Measurements from ENCODE around the gene APOO. TPM values are rescaled to one million over a fixed set of nuclear protein-coding genes. Genes with fewer than 3 reads are reported as not detected.

The APOO gene
- polyA plus RNA-seq, 2 of the 4 experiments (the other 2 are of a cell fraction) = 33.5 to 59.4 TPM

GRCh38 chrX:23792861-23793553, 114.7 kb downstream of the APOO start:
- ATAC-seq (no peak), FAIRE-seq (no peak), DNase-seq (ENCODE audit: low read depth in 1 of 2, low spot score in 1 of 2) (no peak)
- no peak for TF ChIP-seq NPAS2 (CRISPR knock-in tag; IDR thresholded peaks at IDR 0.05; ENCODE audit: borderline replicate concordance)
- TF ChIP-seq JUN (IDR thresholded peaks at IDR 0.05) = no peak
- TF ChIP-seq MAZ (IDR thresholded peaks at IDR 0.05; ENCODE audit: borderline replicate concordance, low read depth, low read length) = no peak
- TF ChIP-seq, protein P1, sequence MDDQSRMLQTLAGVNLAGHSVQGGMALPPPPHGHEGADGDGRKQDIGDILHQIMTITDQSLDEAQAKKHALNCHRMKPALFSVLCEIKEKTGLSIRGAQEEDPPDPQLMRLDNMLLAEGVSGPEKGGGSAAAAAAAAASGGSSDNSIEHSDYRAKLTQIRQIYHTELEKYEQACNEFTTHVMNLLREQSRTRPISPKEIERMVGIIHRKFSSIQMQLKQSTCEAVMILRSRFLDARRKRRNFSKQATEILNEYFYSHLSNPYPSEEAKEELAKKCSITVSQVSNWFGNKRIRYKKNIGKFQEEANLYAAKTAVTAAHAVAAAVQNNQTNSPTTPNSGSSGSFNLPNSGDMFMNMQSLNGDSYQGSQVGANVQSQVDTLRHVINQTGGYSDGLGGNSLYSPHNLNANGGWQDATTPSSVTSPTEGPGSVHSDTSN (IDR thresholded peaks at IDR 0.05) = no peak
- no peak for TF ChIP-seq REST (IDR thresholded peaks at IDR 0.05)
- TF ChIP-seq RAD21 (conservative IDR thresholded peaks at IDR 0.05 in 1 of 2, IDR thresholded peaks at IDR 0.05 in 1 of 2) = no peak
- no peak for TF ChIP-seq CBX8 (IDR thresholded peaks at IDR 0.05)
- TF ChIP-seq PHF8 (IDR thresholded peaks at IDR 0.05; ENCODE audit: borderline replicate concordance, low read depth) = no peak
- TF ChIP-seq, protein P2, sequence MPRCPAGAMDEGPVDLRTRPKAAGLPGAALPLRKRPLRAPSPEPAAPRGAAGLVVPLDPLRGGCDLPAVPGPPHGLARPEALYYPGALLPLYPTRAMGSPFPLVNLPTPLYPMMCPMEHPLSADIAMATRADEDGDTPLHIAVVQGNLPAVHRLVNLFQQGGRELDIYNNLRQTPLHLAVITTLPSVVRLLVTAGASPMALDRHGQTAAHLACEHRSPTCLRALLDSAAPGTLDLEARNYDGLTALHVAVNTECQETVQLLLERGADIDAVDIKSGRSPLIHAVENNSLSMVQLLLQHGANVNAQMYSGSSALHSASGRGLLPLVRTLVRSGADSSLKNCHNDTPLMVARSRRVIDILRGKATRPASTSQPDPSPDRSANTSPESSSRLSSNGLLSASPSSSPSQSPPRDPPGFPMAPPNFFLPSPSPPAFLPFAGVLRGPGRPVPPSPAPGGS (IDR thresholded peaks at IDR 0.05) = no peak
- TF ChIP-seq RCOR1 (IDR thresholded peaks at IDR 0.05; ENCODE audit: low read depth, low read length) = no peak
- no peak for TF ChIP-seq KDM5A (IDR thresholded peaks at IDR 0.05)
- TF ChIP-seq, protein P3, sequence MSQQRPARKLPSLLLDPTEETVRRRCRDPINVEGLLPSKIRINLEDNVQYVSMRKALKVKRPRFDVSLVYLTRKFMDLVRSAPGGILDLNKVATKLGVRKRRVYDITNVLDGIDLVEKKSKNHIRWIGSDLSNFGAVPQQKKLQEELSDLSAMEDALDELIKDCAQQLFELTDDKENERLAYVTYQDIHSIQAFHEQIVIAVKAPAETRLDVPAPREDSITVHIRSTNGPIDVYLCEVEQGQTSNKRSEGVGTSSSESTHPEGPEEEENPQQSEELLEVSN (IDR thresholded peaks at IDR 0.05; ENCODE audit: borderline replicate concordance, low read depth) = no peak
- no peak for TF ChIP-seq HOXA7 (CRISPR knock-in tag; IDR thresholded peaks at IDR 0.05)
- no peak for TF ChIP-seq FOXS1 (CRISPR knock-in tag; IDR thresholded peaks at IDR 0.05)
- no peak for TF ChIP-seq USF2 (IDR thresholded peaks at IDR 0.05)
- no peak for TF ChIP-seq MAX (IDR thresholded peaks at IDR 0.05)
- WGBS (ENCODE audit: missing lambda C conversion rate) = 79% methylated on average over 6 of the region's 6 CpGs
- H3K4me3 ChIP-seq = no peak overlapping the region
- peak overlapping the region; percentile 60 to 64 for H3K27ac ChIP-seq
- 0 out of 3 replicates have a peak overlapping the region, but pooled peaks have one; percentile 0 for H3K4me2 ChIP-seq
- no peaks in the 10 kb centered on the region for H3K9me3 ChIP-seq
- H3K4me1 ChIP-seq = peaks cover 25% of the 10 kb centered on the region; the same call in 2 of the 3 replicates
- POLR2A ChIA-PET = interaction anchor here (1.2 to 1.5 kb wide), 2 partner anchors 9 to 10 kb away, joined by 5 to 7 read pairs; partner anchors contain the start of gene SAT1
- CTCF ChIA-PET = interaction anchor here (0.6 to 1.7 kb wide), 5 partner anchors 9 to 261 kb away, joined by 3 to 9 read pairs (median 4); partner anchors contain the start of gene SAT1

DNA sequence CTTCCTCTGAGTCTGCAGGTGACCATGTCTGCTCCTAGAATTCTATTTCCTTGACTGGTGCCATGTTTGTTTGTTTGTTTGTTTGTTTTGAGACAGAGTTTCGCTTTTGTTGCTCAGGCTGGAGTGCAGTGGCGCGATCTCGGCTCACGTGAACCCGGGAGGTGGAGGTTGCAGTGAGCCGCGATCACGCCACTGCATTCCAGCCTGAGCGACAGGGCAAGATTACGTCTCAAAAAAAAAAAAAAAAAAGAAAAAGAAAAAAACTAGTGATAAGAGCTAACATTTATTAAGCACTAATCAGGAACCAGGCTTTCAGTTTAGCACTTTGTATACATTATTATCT, 117.6 kb downstream of the APOO start:
- WGBS (ENCODE audit: missing lambda C conversion rate) = 93% methylated on average over 10 of the region's 11 CpGs
- ATAC-seq = no peak
- no peak for TF ChIP-seq FOSB (CRISPR knock-in tag; IDR thresholded peaks at IDR 0.05)
- no peak for TF ChIP-seq MYC (IDR thresholded peaks at IDR 0.05; ENCODE audit: borderline replicate concordance, low read length)
- TF ChIP-seq, protein P3 (IDR thresholded peaks at IDR 0.05; ENCODE audit: borderline replicate concordance, low read depth) = no peak
- TF ChIP-seq HES2 (IDR thresholded peaks at IDR 0.05) = no peak
- ChIA-PET CTCF (interaction anchor here (0.6 to 4.7 kb wide), 2 partner anchors 112 to 118 kb away, joined by 4 to 42 read pairs; no protein-coding TSS in a partner anchor), POLR2A (no interaction called here)
- peaks cover 23% of the 10 kb centered on the region; the same call in 2 of the 3 replicates for H3K4me1 ChIP-seq
- DNase-seq (ENCODE audit: low read depth in 1 of 2, low spot score in 1 of 2) = no peak
- no peak overlapping the region for H3K4me3 ChIP-seq
- H3K9me3 ChIP-seq = no peaks in the 10 kb centered on the region
- H3K4me2 ChIP-seq = no peak overlapping the region
- FAIRE-seq = no peak
- H3K27ac ChIP-seq = peak overlapping the region; percentile 80 to 84; a peak in 5 of 6 replicates
